Measurements from ENCODE around the gene ITSN1.

DNA sequence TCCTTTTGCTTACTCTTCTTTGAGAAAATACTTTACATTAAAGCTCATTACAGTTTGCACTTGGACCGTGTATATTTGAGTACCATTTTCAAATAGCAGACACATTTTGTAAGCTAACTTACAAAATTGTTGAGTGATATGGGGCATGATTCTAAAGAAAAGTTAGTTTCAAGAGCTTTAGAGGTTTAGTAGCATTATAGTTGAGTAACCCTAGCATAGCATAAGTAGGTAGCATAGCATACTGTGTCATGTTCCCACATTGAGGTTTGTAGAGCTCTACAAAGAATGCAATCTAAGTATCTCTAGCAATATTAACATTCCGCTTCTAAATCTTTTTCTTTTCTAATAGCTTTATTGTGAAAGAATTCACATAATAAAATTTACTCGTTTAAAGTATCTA, 92.0 kb downstream of the ITSN1 start:
- TF ChIP-seq POLR2A (IDR thresholded peaks at IDR 0.05), result no peak
- TF ChIP-seq, protein P1, sequence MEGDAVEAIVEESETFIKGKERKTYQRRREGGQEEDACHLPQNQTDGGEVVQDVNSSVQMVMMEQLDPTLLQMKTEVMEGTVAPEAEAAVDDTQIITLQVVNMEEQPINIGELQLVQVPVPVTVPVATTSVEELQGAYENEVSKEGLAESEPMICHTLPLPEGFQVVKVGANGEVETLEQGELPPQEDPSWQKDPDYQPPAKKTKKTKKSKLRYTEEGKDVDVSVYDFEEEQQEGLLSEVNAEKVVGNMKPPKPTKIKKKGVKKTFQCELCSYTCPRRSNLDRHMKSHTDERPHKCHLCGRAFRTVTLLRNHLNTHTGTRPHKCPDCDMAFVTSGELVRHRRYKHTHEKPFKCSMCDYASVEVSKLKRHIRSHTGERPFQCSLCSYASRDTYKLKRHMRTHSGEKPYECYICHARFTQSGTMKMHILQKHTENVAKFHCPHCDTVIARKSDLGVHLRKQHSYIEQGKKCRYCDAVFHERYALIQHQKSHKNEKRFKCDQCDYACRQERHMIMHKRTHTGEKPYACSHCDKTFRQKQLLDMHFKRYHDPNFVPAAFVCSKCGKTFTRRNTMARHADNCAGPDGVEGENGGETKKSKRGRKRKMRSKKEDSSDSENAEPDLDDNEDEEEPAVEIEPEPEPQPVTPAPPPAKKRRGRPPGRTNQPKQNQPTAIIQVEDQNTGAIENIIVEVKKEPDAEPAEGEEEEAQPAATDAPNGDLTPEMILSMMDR (IDR thresholded peaks at IDR 0.05), result no peak
